Measurements from ENCODE around the gene LRP2. TPM values are rescaled to one million over a fixed set of nuclear protein-coding genes. Genes with fewer than 3 reads are reported as not detected.

The LRP2 gene
- total and polyA plus RNA-seq, 2 experiments from 2014 or later: 0.68 to 2.7 TPM

- no peak overlapping the region for H3K27ac Mint-ChIP-seq
- Histone ChIP-seq H3K27ac (ENCODE audit: low read depth) (no peak overlapping the region), H4K20me1 (replicated peaks; ENCODE audit: insufficient read depth) (no peaks in the 10 kb centered on the region), H3F3A (replicated peaks; ENCODE audit: low read depth) (no peaks in the 10 kb centered on the region), H3K4me1 (ENCODE audit: insufficient read depth) (no peaks in the 10 kb centered on the region), H3K4me2 (no peak overlapping the region), H3K36me3 (ENCODE audit: insufficient read depth) (no peaks in the 10 kb centered on the region), H3K4me3 (no peak overlapping the region), H2AFZ (no peak overlapping the region), H3K79me2 (replicated peaks; ENCODE audit: insufficient read depth) (no peaks in the 10 kb centered on the region), H3K27me3 (ENCODE audit: insufficient read depth) (no peaks in the 10 kb centered on the region), H3K9me2 (ENCODE audit: insufficient read depth) (peaks cover 13% of the 10 kb centered on the region; the same call in 1 of the 2 replicates)
- H3K9me3 Mint-ChIP-seq: no peaks in the 10 kb centered on the region
- no peaks in the 10 kb centered on the region for H3K36me3 Mint-ChIP-seq (ENCODE audit: low read depth)
- peak; percentile 28 for DNase-seq (ENCODE audit: low spot score)
- TF ChIP-seq EZH2phosphoT487 (IDR thresholded peaks at IDR 0.05; ENCODE audit: unreplicated experiment) (no peak), ZNF462 (CRISPR knock-in tag; IDR thresholded peaks at IDR 0.05) (no peak)
- H3K4me3 Mint-ChIP-seq: no peak overlapping the region
- no peak for ATAC-seq
- H3K4me1 Mint-ChIP-seq: peaks cover 12% of the 10 kb centered on the region; the same call in 2 of the 3 replicates
- H3K27me3 Mint-ChIP-seq (ENCODE audit: insufficient read depth, low read depth, poor library complexity): no peaks in the 10 kb centered on the region
These were observed 272.1 kb downstream of the LRP2 start for GRCh38 chr2:169090133-169090820.

- peaks cover 13% of the 10 kb centered on the region; the same call in 1 of the 2 replicates for H3K9me2 ChIP-seq (ENCODE audit: insufficient read depth)
- H3K27ac Mint-ChIP-seq: no peak overlapping the region; the same call in 1 of the 2 replicates
- H3K4me2 ChIP-seq: no peak overlapping the region
- no peak overlapping the region for H3K27ac ChIP-seq (ENCODE audit: low read depth)
- H3K36me3 ChIP-seq (ENCODE audit: insufficient read depth): no peaks in the 10 kb centered on the region
- ATAC-seq (no peak), DNase-seq (ENCODE audit: low spot score) (no peak)
- no peaks in the 10 kb centered on the region for H3K9me3 Mint-ChIP-seq
- H3K4me3 Mint-ChIP-seq: no peak overlapping the region
- H3K4me1 ChIP-seq (ENCODE audit: insufficient read depth): no peaks in the 10 kb centered on the region
- H3K27me3 Mint-ChIP-seq (ENCODE audit: insufficient read depth, low read depth, poor library complexity): no peaks in the 10 kb centered on the region
- no peaks in the 10 kb centered on the region for H3K36me3 Mint-ChIP-seq (ENCODE audit: low read depth)
- H3K27me3 ChIP-seq (ENCODE audit: insufficient read depth): no peaks in the 10 kb centered on the region
- H3K79me2 ChIP-seq (replicated peaks; ENCODE audit: insufficient read depth): no peaks in the 10 kb centered on the region
- peaks cover 12% of the 10 kb centered on the region; the same call in 2 of the 3 replicates for H3K4me1 Mint-ChIP-seq
- no peak overlapping the region for H3K4me3 ChIP-seq
- no peaks in the 10 kb centered on the region for H3F3A ChIP-seq (replicated peaks; ENCODE audit: low read depth)
- H4K20me1 ChIP-seq (replicated peaks; ENCODE audit: insufficient read depth): no peaks in the 10 kb centered on the region
- H2AFZ ChIP-seq: no peak overlapping the region
- TF ChIP-seq JUNB (IDR thresholded peaks at IDR 0.05; ENCODE audit: unreplicated experiment) (no peak), ZNF462 (CRISPR knock-in tag; IDR thresholded peaks at IDR 0.05) (no peak), ZNF114 (CRISPR knock-in tag; IDR thresholded peaks at IDR 0.05) (no peak), CREB1 (CRISPR knock-in tag; IDR thresholded peaks at IDR 0.05; ENCODE audit: low read depth) (no peak), STAT1 (IDR thresholded peaks at IDR 0.05; ENCODE audit: unreplicated experiment) (no peak)
These were observed 273.2 kb downstream of the LRP2 start for GRCh38 chr2:169089182-169089581.

Measured in GM23338 (cell line).